Effector memory CD4-positive, alpha-beta T cell (primary cell): ENCODE measurements around the gene GOLGA7B.

Experiments used
- DNase-seq, 3 donors: peaks; one replicate each; pipeline ENCODE4 v3.0.0-alpha.2; 2020
- H3K27ac ChIP-seq: 2 replicates; pipeline ENCODE4 v1.7.0; 2013; ENCODE audit warnings: mild to moderate bottlenecking, low read length, moderate library complexity; ENCODE audit not compliant: insufficient read depth, poor library complexity, severe bottlenecking
- H3K27me3 ChIP-seq: replicated peaks from 2 replicates; pipeline ENCODE4 v1.7.0; 2013; ENCODE audit warnings: mild to moderate bottlenecking, low read length; ENCODE audit not compliant: insufficient read depth, control insufficient read depth, poor library complexity, severe bottlenecking
- H3K36me3 ChIP-seq: 2 replicates; pipeline ENCODE4 v1.7.0; 2013; ENCODE audit warnings: mild to moderate bottlenecking, low read length, moderate library complexity; ENCODE audit not compliant: control insufficient read depth, insufficient read depth
- H3K4me1 ChIP-seq: 2 replicates; pipeline ENCODE4 v1.7.0; 2013; ENCODE audit warnings: low read length, mild to moderate bottlenecking; ENCODE audit not compliant: control insufficient read depth, insufficient read depth, poor library complexity, severe bottlenecking
- H3K4me3 ChIP-seq: 2 replicates; pipeline ENCODE4 v1.7.0; 2013; ENCODE audit warnings: low read length, low read depth, mild to moderate bottlenecking; ENCODE audit not compliant: insufficient read depth, poor library complexity, severe bottlenecking
- H3K9me3 ChIP-seq: 2 replicates; pipeline ENCODE4 v1.7.0; 2013; ENCODE audit warnings: mild to moderate bottlenecking, low read length, moderate library complexity; ENCODE audit not compliant: control insufficient read depth

GOLGA7B gene

DNA sequence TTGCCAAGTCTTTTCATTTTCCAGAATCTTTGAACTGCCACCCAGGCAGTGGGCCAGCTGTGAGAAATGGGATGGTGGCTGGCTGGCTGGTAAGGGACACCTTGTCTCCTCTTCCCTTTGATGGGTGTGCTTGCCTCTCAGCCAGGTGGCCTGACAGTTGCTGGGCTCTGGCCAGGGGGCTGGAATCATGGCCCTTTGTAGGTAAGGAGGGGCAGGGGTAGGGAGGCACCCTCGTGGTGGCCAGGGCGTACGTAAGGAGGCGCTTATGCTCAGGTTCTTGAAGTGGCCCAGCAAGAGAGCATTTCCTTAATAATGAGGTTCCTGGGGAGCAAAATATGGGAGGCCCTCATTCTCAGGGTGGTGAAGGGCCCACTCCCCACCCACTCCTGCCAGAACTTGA lies 33.0 kb upstream of the GOLGA7B start:
- Histone ChIP-seq H3K36me3 (no peaks in the 10 kb centered on the region), H3K27me3 (no peaks in the 10 kb centered on the region), H3K4me3 (no peak overlapping the region), H3K9me3 (no peaks in the 10 kb centered on the region), H3K4me1 (no peaks in the 10 kb centered on the region), H3K27ac (no peak overlapping the region)
- no peak for DNase-seq

DNA sequence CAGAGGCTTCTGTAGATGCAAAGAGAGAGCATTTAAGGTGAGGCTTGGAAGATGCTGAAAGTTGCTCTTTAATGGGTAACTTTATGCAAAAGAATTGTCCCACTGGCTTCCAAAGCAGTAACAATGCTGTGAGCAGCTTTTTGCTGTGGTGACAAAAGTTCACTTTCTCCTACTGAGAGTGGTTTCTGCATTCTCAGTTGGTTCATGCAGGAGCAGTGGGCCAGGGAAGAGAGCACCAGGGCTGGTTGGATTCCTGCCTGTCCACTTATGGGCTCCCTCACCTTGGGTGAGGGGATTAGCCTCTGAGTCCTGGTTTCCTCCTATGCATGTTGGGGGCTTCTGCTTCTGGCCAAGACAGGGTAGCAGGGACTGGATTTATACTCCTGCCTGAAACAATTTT lies 31.1 kb upstream of the GOLGA7B start:
- no peaks in the 10 kb centered on the region for H3K36me3 ChIP-seq
- no peaks in the 10 kb centered on the region for H3K9me3 ChIP-seq
- no peaks in the 10 kb centered on the region for H3K27me3 ChIP-seq
- H3K27ac ChIP-seq: no peak overlapping the region
- H3K4me1 ChIP-seq: no peaks in the 10 kb centered on the region
- no peak for DNase-seq
- H3K4me3 ChIP-seq: no peak overlapping the region

- no peak for DNase-seq
- H3K27me3 ChIP-seq: no peaks in the 10 kb centered on the region
- no peaks in the 10 kb centered on the region for H3K4me1 ChIP-seq
- H3K9me3 ChIP-seq: no peaks in the 10 kb centered on the region
- H3K4me3 ChIP-seq: no peak overlapping the region
- H3K27ac ChIP-seq: no peak overlapping the region
- no peaks in the 10 kb centered on the region for H3K36me3 ChIP-seq
Observed at GRCh38 chr10:97820096-97820704, 29.4 kb upstream of the GOLGA7B start.

GRCh38 chr10:97821308-97822038 lies 28.2 kb upstream of the GOLGA7B start:
- Histone ChIP-seq H3K27ac (no peak overlapping the region), H3K27me3 (no peaks in the 10 kb centered on the region)

DNA sequence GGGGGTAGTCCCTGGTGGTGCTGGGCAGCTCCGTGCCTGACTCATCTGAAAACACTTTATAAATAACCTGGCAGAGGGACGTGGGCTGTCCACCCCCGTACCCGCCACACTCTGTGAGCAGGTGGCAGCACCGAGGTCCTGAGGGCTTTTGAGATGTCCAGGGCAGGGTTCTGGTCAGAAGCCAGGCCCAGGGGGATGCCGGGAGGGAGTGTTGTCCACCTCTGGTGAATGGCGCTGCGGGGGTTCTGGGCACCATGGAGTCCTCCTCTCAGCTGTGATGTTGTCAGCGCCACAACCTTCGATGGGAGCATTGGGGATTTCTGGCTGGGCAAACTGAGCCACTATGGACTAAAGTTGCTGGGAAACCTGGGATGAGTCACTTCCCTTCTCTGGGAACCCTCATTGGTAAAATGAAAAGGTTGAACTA lies 27.4 kb upstream of the GOLGA7B start:
- DNase-seq: no peak
- Histone ChIP-seq H3K9me3 (no peaks in the 10 kb centered on the region), H3K4me1 (no peaks in the 10 kb centered on the region), H3K27ac (no peak overlapping the region), H3K4me3 (no peak overlapping the region), H3K36me3 (no peaks in the 10 kb centered on the region), H3K27me3 (no peaks in the 10 kb centered on the region)

More at GRCh38 chr10:97821308-97822038, 28.2 kb upstream of the GOLGA7B start:
- H3K4me1 ChIP-seq: no peaks in the 10 kb centered on the region
- H3K4me3 ChIP-seq: no peak overlapping the region
- no peaks in the 10 kb centered on the region for H3K36me3 ChIP-seq
- DNase-seq: no peak
- no peaks in the 10 kb centered on the region for H3K9me3 ChIP-seq

DNA sequence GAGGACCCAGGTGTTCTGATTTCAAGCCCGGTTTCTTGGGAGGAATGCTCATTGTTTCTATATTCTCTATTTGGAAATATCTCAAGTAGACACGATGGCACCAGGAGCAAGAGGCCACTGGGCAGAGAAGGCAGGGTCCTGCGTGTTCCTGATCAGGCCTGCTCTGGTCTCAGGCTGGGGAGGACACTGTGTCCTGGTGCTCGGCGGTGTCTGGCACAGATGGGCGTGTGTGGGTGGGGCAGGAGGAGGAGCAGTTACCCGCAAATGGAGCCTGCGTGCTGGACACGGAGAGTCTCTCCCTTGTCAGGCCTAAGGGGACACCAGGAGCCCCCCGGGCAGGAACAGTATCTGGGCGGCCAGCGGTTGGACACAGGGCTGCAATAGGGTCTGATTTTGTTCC lies 25.9 kb upstream of the GOLGA7B start:
- Histone ChIP-seq H3K9me3 (no peaks in the 10 kb centered on the region), H3K27ac (no peak overlapping the region), H3K27me3 (no peaks in the 10 kb centered on the region), H3K36me3 (no peaks in the 10 kb centered on the region), H3K4me3 (no peak overlapping the region), H3K4me1 (peaks cover 6% of the 10 kb centered on the region)
- DNase-seq: no peak

DNA sequence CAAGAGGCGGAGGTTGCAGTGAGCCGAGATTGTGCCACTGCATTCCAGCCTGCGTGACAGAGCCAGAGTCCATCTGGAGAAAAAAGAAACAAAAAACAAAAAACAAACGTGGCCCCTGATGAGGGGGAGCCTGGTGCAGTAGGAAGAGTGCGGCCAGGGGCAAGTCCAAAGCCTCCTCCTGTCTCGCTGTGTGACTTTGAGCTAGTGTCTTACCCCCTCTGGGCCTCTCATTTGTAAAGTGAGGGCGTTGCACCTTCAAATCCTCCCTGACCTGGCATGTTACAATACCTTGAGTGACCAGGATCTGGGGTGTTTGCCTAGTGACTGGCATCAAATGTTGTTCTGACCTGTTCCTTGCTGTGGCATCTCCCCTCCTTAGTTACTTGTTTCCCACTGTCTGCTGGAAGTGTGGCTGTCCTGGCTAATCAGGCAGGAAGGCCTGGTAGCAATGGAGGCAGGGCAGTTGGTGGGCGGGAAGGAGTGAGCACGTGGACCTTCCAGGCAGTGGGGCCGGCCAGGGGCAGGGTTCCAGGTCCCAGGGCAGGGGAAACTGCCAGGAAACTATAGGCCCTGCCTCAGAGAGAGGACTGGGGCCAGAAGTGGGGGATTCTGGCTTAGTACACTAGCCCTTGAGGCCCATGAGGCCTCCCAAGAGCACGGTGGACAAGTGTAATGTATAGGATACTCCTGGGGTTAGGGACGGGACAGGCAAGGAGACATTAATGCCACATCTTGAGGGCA lies 24.5 kb upstream of the GOLGA7B start:
- no peaks in the 10 kb centered on the region for H3K36me3 ChIP-seq
- H3K4me1 ChIP-seq: peaks cover 14% of the 10 kb centered on the region
- H3K27ac ChIP-seq: no peak overlapping the region
- H3K4me3 ChIP-seq: no peak overlapping the region
- no peaks in the 10 kb centered on the region for H3K9me3 ChIP-seq
- no peaks in the 10 kb centered on the region for H3K27me3 ChIP-seq
- DNase-seq: no peak

GRCh38 chr10:97826892-97827291 lies 22.8 kb upstream of the GOLGA7B start:
- Histone ChIP-seq H3K9me3 (no peaks in the 10 kb centered on the region), H3K4me1 (peaks cover 14% of the 10 kb centered on the region), H3K27ac (no peak overlapping the region), H3K4me3 (no peak overlapping the region), H3K36me3 (no peaks in the 10 kb centered on the region), H3K27me3 (no peaks in the 10 kb centered on the region)
- DNase-seq: no peak

DNA sequence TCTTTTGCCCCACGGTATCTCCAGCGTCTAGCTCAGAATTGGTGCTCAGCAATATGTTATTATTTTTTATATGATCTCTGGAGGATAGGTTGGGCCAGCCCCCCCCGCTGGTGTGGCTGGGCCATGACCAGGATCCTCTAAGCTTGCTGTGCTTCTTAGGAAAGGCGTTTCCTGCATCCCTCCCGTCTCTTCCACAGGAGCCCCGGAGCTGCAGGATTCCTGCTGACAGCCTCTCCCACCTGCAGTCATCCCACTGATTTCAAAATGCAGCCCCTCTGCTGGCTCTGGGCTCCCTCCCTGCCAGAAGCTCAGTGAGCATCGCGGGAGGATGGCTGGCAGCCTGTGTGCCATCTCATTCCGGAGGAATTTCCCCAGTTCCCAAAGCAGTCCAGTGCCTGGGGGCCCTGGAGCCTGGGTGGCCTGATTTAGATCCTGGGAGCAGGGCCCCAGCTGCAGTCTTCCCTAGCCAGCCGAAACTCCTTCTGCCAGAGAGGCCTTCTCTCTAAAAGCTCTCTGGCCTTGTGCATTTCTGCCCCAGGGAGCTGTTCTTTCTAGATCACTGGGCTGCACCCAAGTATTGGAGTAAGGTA lies 21.8 kb upstream of the GOLGA7B start:
- Histone ChIP-seq H3K9me3 (no peaks in the 10 kb centered on the region), H3K36me3 (no peaks in the 10 kb centered on the region), H3K27me3 (no peaks in the 10 kb centered on the region), H3K4me3 (no peak overlapping the region), H3K4me1 (peaks cover 14% of the 10 kb centered on the region), H3K27ac (no peak overlapping the region)
- no peak for DNase-seq

DNA sequence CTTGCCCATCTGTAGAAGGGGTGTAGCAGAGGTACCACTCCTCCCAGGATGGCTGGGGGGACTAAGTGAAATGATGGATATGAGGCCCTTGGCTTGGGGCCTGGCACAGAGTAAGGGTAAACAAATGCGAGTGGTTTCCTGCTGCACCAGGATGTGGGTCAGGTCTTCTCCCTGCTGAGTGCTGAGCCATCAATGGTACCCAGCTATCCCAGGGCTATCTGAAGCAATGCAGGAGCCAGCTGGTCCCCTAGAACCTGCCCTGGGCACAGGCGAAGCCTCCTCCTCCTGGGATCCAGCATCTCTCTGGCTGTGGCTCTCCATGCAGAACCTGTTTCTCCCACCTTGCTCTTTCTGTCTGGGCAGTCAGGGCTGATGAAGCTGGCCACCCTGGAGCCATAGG lies 20.9 kb upstream of the GOLGA7B start:
- H3K4me1 ChIP-seq: peaks cover 14% of the 10 kb centered on the region
- no peaks in the 10 kb centered on the region for H3K9me3 ChIP-seq
- H3K27me3 ChIP-seq: no peaks in the 10 kb centered on the region
- DNase-seq: no peak
- H3K27ac ChIP-seq: no peak overlapping the region
- no peaks in the 10 kb centered on the region for H3K36me3 ChIP-seq
- H3K4me3 ChIP-seq: no peak overlapping the region
